GM18858 (cell line): ENCODE data around the gene NRDE2.

Experiments used
- ATAC-seq: cut with Tn5 transposase; IDR thresholded peaks from one replicate; pipeline ENCODE4 v1.9.1; 2021; ENCODE audit not compliant: unreplicated experiment

Gene NRDE2, protein sequence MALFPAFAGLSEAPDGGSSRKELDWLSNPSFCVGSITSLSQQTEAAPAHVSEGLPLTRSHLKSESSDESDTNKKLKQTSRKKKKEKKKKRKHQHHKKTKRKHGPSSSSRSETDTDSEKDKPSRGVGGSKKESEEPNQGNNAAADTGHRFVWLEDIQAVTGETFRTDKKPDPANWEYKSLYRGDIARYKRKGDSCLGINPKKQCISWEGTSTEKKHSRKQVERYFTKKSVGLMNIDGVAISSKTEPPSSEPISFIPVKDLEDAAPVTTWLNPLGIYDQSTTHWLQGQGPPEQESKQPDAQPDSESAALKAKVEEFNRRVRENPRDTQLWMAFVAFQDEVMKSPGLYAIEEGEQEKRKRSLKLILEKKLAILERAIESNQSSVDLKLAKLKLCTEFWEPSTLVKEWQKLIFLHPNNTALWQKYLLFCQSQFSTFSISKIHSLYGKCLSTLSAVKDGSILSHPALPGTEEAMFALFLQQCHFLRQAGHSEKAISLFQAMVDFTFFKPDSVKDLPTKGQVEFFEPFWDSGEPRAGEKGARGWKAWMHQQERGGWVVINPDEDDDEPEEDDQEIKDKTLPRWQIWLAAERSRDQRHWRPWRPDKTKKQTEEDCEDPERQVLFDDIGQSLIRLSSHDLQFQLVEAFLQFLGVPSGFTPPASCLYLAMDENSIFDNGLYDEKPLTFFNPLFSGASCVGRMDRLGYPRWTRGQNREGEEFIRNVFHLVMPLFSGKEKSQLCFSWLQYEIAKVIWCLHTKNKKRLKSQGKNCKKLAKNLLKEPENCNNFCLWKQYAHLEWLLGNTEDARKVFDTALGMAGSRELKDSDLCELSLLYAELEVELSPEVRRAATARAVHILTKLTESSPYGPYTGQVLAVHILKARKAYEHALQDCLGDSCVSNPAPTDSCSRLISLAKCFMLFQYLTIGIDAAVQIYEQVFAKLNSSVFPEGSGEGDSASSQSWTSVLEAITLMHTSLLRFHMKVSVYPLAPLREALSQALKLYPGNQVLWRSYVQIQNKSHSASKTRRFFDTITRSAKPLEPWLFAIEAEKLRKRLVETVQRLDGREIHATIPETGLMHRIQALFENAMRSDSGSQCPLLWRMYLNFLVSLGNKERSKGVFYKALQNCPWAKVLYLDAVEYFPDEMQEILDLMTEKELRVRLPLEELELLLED

DNA sequence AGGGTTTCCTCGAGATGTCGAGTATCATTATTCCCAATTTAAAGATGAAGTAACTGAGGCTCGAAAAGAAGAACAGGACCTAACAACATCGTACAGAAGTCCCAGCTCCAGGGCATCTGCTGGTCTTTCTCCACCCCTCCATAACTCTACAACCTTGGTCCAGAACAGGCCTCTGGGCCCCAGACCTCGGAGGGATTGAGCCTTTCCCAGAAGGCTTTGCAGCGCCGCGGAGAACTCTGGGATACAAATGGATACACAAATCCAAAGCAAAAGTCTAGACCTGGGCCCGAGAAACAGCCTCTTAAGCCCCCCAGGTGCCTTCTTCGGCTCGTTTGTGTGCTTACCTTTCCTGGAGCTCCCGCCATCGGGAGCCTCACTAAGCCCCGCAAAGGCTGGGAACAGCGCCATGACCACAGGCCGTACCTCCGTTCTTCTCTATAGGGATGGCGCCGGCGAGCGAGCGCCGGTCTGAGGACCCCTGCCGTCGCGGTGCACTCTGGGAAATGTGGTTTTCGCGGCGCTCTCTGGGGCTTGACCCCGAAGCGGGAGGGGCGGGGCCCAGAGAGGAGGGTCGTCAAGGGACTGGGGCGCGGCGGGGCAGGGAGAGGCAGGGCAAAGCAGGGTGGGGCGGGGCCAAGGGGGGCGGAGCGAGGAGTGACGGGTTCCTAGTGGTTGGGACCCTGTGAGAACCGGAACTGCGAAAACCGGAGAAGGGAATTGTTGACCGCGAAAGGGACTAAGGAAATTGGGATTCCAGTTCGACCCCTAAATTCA lies at the start of gene NRDE2:
TSS of gene NRDE2 (minus strand) at position 445 of the 774 bp plus-strand sequence. CDS start at position 408, 37 bp downstream.
- ATAC-seq: peak; percentile 77

DNA sequence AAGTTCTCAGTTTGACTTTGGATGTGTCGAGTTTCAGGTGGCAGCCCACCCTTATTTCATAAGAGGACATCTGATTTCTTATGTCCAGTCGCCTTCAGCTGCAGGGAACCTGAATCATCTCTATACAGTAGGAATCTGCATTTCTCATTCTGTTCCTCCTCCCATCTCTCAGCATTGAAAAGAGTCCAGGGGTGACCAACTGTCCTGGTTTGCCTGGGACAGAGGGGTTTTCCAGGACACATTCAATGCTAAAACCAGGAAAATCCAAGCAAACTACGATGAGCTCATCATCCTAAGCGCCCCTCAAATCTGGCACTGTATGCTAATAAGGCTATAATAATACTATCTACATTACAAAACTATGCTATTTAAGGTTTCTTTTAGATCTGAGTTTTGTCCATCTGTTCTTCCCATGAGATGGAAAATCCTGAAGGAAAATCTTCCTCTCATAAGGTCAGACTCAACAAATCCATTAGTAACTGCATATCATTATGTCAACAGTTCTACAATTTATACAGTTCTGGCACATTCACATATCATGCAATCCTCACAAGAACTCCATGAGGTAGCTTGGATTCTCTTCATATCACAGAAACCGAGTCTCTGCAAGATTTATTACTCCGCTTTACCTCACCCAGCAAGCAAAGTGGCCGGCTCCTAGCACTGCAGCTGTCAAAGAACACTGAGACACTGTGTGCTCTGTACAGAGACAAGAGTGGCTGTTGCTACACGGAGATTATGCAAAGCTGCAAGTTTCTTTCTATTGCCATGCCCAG lies 49.5 kb upstream of the NRDE2 start:
- no peak for ATAC-seq

GRCh38 chr14:90379106-90379505 lies 47.4 kb upstream of the NRDE2 start:
- ATAC-seq: no peak

GRCh38 chr14:90378249-90378648 lies 46.5 kb upstream of the NRDE2 start:
- ATAC-seq: no peak

- ATAC-seq: no peak
These were observed 44.2 kb upstream of the NRDE2 start for GRCh38 chr14:90375934-90376333.

DNA sequence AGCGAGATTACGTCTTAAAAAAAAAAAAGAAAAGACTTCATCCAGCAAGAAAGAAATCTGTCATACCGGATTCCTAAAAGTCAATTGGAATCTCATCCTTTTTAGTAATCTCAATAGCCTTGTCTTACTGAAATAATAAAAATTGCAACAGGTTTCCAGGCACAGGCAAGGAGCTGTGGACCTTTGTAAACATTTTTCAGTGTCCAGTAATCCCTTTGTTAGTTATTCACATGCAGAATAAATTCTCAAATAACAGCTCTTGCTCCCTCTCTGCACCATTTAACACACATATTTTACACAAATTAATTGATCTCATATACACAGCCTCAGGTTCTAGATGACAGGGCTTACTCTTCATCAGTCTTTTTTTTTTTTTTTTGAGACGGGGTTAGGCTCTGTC lies 43.1 kb upstream of the NRDE2 start:
- no peak for ATAC-seq

GRCh38 chr14:90373887-90374286 lies 42.1 kb upstream of the NRDE2 start:
- ATAC-seq: no peak

DNA sequence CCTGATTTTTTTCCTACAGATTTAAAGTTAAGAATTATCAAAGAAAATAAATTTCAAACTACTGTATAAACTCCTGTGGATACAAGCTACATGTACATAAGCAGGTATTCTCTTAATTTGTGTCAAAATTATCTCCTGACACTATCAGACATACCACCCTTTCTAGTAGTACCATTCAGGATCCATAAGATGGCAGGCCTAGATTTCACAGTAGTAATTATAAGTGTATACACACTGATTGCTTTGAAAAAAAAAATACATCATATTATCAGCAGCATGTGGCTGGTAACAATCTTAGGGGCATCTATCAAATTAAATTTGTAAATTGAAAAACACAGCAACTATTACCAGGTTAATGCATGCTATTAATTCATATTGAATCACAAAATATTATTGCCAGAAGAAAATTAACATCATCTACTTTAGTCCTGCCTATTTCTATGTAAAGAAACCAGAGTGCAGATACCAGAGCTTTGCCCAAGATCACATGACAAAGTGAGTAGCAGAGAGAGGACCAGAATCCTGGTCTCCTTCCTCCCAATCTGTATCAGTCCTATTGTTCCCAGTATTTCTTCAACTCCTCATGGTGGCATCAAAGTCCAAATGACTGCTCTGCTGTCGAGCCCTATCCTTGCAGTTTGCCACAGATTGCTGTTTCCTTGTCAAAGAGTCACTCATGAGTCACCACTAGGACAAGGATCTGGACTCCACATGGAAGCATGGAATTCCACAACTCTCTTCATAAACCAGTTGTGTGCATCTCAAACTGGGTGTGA lies 37.4 kb upstream of the NRDE2 start:
- ATAC-seq: no peak

- no peak for ATAC-seq
These were observed 30.8 kb upstream of the NRDE2 start for GRCh38 chr14:90362558-90362896.

GRCh38 chr14:90361865-90362557 lies 30.3 kb upstream of the NRDE2 start:
- no peak for ATAC-seq

- ATAC-seq: no peak
These were observed 26.6 kb upstream of the NRDE2 start for GRCh38 chr14:90358359-90358758.

GRCh38 chr14:90356925-90357324 lies 25.2 kb upstream of the NRDE2 start:
- no peak for ATAC-seq

- no peak for ATAC-seq
These were observed 24.1 kb upstream of the NRDE2 start for GRCh38 chr14:90355540-90356518.

DNA sequence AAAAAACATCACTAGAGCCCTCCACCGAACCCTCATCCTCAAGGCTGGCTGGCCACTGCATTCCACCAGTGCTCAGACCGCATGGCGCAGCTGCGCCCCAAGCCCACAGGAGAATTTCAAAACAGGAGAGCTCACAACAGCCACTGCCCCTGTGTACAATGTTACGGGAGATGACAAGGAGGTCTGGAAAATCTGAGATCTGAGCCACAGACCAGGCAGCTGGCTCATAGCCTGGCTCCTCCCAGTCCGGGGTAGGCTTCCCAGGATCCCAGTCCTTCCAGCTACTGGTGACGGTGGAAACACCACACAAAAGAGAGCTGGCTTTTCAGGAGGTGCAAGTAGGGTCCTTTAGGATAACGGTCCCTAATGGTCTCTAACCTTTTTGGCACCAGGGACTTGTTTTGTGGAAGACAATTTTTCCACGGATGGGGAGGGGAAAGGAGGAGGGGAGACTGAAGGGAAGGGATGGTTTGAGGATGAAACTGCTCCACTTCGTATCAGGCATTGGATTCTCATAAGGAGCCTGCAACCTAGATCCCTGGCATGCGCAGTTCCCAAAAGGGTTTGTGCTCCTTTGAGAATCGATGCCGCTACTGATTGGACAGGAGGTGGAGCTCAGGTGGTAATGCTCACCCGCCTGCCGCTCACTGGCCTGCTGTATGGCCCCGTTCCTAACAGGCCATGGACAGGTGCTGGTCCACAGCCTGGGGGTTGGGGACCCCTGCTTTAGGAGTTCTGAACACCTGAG lies 23.0 kb upstream of the NRDE2 start:
- ATAC-seq: no peak

- ATAC-seq: no peak
These were observed 18.0 kb upstream of the NRDE2 start for GRCh38 chr14:90349739-90350138.

DNA sequence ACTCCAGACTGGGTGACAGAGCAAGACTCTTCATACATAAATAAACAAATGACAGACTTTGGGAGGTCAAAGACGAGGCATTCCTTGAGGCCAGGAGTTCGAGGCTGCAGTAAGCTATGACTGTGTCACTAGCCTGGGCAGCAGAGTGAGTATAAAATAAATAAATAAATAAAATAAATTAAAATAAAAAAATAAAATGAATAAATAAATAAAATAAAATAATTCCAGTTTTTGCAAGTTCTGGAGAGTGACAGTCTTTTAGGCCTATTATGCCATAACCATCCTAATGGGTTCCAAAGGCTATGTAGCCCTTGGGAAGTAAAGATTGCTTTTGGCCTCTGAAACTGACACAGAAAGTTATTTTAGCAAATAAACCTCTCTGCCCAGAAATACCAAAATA lies 16.5 kb upstream of the NRDE2 start:
- no peak for ATAC-seq

DNA sequence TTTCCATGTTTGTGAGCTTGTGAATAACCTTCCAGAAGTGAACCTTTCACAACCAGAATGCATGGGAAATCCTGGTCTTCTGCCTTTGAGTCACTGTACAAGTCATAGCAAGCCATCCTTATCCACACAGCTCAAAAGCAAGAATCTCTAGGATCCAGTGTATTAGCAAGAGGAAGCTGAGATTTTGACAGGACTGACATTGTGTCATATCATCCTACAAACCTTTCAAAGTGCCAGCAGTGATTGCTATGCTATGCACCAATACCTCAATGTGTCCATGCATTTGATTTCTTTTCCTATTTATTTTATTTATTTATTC lies 13.5 kb upstream of the NRDE2 start:
- ATAC-seq: no peak
